Skeletal muscle satellite cell (primary cell): ENCODE measurements around the gene PSORS1C1.
A peak's percentile ranks its signal among the peaks of the same experiment; 100 is the strongest.

Experiments used
- H3K27me3 ChIP-seq: 2 replicates; pipeline ENCODE4 v1.7.0; 2013; ENCODE audit warnings: low read length; ENCODE audit not compliant: control insufficient read depth, insufficient read depth
- H3K36me3 ChIP-seq: 2 replicates; pipeline ENCODE4 v1.7.0; 2013; ENCODE audit warnings: mild to moderate bottlenecking, control low read depth, low read length; ENCODE audit not compliant: insufficient read depth
- H3K4me1 ChIP-seq: 2 replicates; pipeline ENCODE4 v1.7.0; 2013; ENCODE audit warnings: low read length; ENCODE audit not compliant: control insufficient read depth, insufficient read depth
- H3K4me2 ChIP-seq: 2 replicates; pipeline ENCODE4 v1.7.0; 2013; ENCODE audit warnings: mild to moderate bottlenecking, low read length
- H3K4me3 ChIP-seq: 2 replicates; pipeline ENCODE4 v1.7.0; 2013; ENCODE audit warnings: low read length
- H3K9ac ChIP-seq: 2 replicates; pipeline ENCODE4 v1.7.0; 2013; ENCODE audit warnings: mild to moderate bottlenecking, low read depth, low read length, moderate library complexity
- H3K9me3 ChIP-seq: replicated peaks from 2 replicates; pipeline ENCODE4 v1.7.0; 2013; ENCODE audit warnings: mild to moderate bottlenecking, control low read depth, low read length

The PSORS1C1 gene

GRCh38 chr6:31131595-31131994, 17.0 kb downstream of the PSORS1C1 start:
- no peaks in the 10 kb centered on the region for H3K9me3 ChIP-seq
- no peaks in the 10 kb centered on the region for H3K4me1 ChIP-seq
- H3K4me2 ChIP-seq = no peak overlapping the region
- H3K4me3 ChIP-seq = no peak overlapping the region
- H3K9ac ChIP-seq = no peak overlapping the region
- H3K36me3 ChIP-seq = no peaks in the 10 kb centered on the region
- peaks cover 4% of the 10 kb centered on the region for H3K27me3 ChIP-seq

- H3K4me3 ChIP-seq = no peak overlapping the region
- H3K4me1 ChIP-seq = peaks cover 3% of the 10 kb centered on the region
- no peaks in the 10 kb centered on the region for H3K9me3 ChIP-seq
- no peak overlapping the region for H3K9ac ChIP-seq
- peaks cover 4% of the 10 kb centered on the region for H3K27me3 ChIP-seq
- H3K36me3 ChIP-seq = no peaks in the 10 kb centered on the region
- H3K4me2 ChIP-seq = no peak overlapping the region
These were observed 18.2 kb downstream of the PSORS1C1 start for GRCh38 chr6:31132806-31133205.

DNA sequence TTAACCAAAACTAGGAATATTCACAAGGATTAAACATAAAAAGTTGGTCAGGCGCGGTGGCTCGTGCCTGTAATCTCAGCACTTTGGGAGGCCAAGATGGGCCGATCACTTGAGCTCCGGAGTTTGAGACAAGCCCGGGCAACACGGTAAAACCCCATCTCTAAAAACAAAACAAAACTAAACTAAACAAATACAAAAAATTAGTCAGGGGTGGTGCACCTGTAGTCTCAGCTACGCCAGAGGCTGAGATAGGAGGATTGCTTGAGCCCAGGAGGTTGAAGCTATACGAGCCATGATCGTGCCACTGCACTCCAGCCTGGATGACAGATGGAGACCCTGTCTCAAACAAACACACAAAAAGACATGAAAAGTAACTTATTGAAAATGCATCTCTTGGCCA, 21.1 kb downstream of the PSORS1C1 start:
- Histone ChIP-seq H3K4me2 (no peak overlapping the region), H3K27me3 (no peaks in the 10 kb centered on the region), H3K9ac (no peak overlapping the region)

GRCh38 chr6:31138982-31139381, 24.4 kb downstream of the PSORS1C1 start, which contains the start of gene PSORS1C2:
TSS of gene PSORS1C2 (minus strand) at chr6:31139066. CDS start at chr6:31139026, 40 bp downstream.
- Histone ChIP-seq H3K27me3 (no peaks in the 10 kb centered on the region), H3K4me2 (peak within 1 kb of the TSS; percentile 92), H3K4me3 (no peak within 1 kb of the TSS), H3K9ac (no peak within 1 kb of the TSS), H3K36me3 (peaks cover 13% of the 10 kb centered on the region), H3K4me1 (peaks cover 9% of the 10 kb centered on the region), H3K9me3 (no peaks in the 10 kb centered on the region)

More for the DNA sequence above, 21.1 kb downstream of the PSORS1C1 start:
- no peak overlapping the region for H3K4me3 ChIP-seq
- no peaks in the 10 kb centered on the region for H3K36me3 ChIP-seq
- H3K9me3 ChIP-seq = no peaks in the 10 kb centered on the region
- H3K4me1 ChIP-seq = peaks cover 3% of the 10 kb centered on the region

DNA sequence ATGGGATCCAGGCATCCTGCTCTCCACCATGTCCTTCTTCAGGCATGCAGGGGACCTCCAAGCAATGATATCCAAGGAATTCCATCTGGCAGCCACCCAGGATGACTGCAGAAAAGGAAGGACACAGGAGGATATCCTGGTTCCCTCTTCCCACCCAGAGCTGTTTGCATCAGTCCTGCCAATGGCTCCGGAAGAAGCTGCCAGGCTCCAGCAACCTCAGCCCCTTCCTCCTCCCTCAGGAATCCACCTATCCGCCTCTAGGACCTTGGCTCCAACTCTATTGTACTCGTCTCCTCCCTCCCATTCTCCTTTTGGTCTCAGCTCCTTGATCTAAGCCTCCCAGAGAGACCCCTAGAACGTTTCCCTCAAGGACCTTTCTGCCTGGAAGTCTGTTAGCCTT, 25.0 kb downstream of the PSORS1C1 start:
- no peak overlapping the region for H3K4me2 ChIP-seq
- H3K36me3 ChIP-seq = peaks cover 13% of the 10 kb centered on the region
- H3K27me3 ChIP-seq = no peaks in the 10 kb centered on the region
- H3K9ac ChIP-seq = no peak overlapping the region
- H3K4me1 ChIP-seq = peaks cover 9% of the 10 kb centered on the region
- H3K9me3 ChIP-seq = no peaks in the 10 kb centered on the region
- H3K4me3 ChIP-seq = no peak overlapping the region

DNA sequence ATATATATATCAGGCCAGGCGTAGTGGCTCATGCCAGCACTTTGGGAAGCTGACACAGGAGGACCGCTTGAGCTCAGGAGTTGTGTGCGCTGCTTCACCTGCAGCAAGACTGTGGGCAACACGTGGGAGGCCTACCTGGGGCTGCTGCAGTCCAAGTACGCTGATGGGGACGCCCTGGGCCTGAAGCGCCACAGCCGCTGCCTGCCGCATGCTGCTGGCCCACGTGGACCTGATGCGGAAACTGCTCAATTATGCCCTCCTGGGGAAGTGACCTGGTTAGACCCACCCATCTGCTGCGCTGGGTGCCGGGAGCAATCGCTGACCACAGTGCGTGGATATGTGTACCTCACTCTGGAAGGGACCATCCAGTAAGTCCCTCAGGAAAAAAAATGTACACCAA, 26.0 kb downstream of the PSORS1C1 start:
- Histone ChIP-seq H3K27me3 (no peaks in the 10 kb centered on the region), H3K9me3 (no peaks in the 10 kb centered on the region), H3K9ac (no peak overlapping the region), H3K4me1 (peaks cover 9% of the 10 kb centered on the region), H3K36me3 (peaks cover 13% of the 10 kb centered on the region), H3K4me3 (no peak overlapping the region), H3K4me2 (no peak overlapping the region)

DNA sequence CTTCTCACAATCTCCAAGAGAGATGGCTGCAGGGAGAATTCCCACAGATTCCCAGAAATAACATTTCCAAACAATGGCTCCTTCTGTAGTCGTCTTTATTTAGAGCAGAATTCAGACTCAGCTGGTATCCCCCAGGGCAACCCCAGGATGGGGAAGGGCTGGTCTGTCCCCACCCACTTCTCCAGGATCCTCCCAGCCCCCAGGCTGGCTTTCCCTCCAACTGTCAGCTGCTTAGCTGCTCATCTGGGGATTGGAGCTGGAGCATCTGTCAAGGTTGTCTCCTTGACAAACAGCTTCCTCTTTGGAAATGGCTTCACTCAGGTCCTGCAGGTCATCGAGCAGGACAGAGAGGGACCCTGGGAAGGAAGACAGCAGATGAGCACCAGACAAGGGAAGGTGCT, 27.8 kb downstream of the PSORS1C1 start:
- Histone ChIP-seq H3K4me3 (no peak overlapping the region), H3K36me3 (peaks cover 13% of the 10 kb centered on the region), H3K27me3 (no peaks in the 10 kb centered on the region), H3K4me2 (no peak overlapping the region), H3K4me1 (peaks cover 9% of the 10 kb centered on the region), H3K9me3 (no peaks in the 10 kb centered on the region), H3K9ac (no peak overlapping the region)

- Histone ChIP-seq H3K36me3 (peaks cover 13% of the 10 kb centered on the region), H3K4me2 (no peak overlapping the region), H3K27me3 (no peaks in the 10 kb centered on the region), H3K9ac (no peak overlapping the region), H3K9me3 (no peaks in the 10 kb centered on the region), H3K4me1 (peaks cover 6% of the 10 kb centered on the region), H3K4me3 (no peak overlapping the region)
These were observed 28.5 kb downstream of the PSORS1C1 start for GRCh38 chr6:31143148-31143547.

DNA sequence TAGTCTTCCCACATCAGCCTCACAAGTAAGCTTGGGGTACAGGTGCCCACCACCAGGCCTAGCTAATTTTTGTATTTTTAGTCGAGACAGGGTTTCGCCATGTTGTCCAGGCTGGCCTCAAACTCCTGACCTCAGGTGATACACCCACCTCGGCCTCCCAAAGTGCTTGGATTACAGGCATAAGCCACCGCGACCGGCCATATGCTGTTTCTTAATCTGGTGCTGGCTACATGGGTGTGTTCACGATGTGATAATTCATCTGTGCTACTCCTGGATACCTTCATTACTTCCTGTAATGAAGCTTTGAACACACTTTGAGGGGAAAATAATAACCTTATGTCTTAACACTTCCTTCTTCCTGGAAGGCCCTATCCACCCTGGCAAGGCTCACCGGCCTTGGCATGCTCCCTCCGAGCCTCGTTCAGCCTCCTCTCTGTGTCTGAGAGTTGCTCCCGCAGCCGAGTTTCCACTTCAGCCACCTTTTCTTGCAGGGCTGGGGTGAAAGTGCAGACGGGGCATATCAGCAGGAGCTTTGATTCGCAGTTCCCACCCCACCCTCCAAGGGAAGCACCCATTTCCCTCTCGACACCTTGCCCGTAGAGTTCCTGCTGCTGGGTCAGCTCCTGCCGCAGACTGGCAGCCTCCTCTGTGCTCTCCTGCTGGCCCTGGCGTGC, 29.8 kb downstream of the PSORS1C1 start:
- H3K36me3 ChIP-seq = peaks cover 15% of the 10 kb centered on the region
- no peaks in the 10 kb centered on the region for H3K27me3 ChIP-seq
- no peak overlapping the region for H3K9ac ChIP-seq
- H3K4me3 ChIP-seq = no peak overlapping the region
- H3K4me2 ChIP-seq = no peak overlapping the region
- H3K4me1 ChIP-seq = peaks cover 6% of the 10 kb centered on the region
- no peaks in the 10 kb centered on the region for H3K9me3 ChIP-seq

DNA sequence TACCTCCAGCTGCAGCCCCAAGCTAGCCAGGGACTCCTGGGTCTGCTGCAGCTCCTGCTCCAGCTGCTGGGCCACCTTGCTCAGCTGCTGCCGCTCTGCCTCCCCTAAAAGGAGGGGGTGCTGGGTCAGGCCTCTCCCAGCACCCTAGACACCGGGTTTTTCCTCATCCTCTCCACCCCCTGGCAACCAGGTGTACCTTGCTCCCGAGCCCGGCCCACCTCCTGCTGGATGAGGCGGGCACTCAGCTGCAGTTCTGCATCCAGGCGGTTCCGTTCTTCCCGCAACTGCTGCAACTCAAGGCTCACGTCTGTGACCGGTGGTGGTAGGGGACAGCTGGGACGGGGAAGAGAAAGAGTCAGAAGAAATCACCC, 30.4 kb downstream of the PSORS1C1 start:
- no peak overlapping the region for H3K4me3 ChIP-seq
- no peak overlapping the region for H3K9ac ChIP-seq
- H3K9me3 ChIP-seq = no peaks in the 10 kb centered on the region
- H3K4me1 ChIP-seq = peaks cover 6% of the 10 kb centered on the region
- peaks cover 15% of the 10 kb centered on the region for H3K36me3 ChIP-seq
- H3K4me2 ChIP-seq = no peak overlapping the region
- no peaks in the 10 kb centered on the region for H3K27me3 ChIP-seq

DNA sequence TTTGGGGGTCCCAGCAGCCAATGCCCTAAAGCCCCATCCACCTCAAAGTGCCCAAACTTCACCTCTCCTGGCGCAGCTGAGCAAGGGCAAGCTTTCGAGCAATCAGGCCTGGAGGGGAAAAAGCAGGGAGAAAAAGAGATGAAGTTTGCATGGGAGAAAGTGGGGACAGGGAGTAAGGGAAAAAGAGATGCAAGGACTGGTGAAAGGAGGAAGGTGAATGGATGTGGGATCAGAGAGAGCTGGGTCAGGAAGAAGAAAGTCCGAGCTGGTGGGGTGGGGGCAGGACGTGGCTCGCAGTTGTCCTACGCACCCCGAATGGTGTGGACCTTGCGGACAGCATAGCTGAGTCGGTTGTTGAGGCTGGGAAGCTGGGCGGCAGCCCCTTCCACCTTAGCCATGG, 30.8 kb downstream of the PSORS1C1 start:
- Histone ChIP-seq H3K9ac (no peak overlapping the region), H3K36me3 (peaks cover 15% of the 10 kb centered on the region), H3K4me2 (no peak overlapping the region), H3K9me3 (no peaks in the 10 kb centered on the region), H3K4me3 (no peak overlapping the region), H3K27me3 (no peaks in the 10 kb centered on the region), H3K4me1 (peaks cover 6% of the 10 kb centered on the region)

DNA sequence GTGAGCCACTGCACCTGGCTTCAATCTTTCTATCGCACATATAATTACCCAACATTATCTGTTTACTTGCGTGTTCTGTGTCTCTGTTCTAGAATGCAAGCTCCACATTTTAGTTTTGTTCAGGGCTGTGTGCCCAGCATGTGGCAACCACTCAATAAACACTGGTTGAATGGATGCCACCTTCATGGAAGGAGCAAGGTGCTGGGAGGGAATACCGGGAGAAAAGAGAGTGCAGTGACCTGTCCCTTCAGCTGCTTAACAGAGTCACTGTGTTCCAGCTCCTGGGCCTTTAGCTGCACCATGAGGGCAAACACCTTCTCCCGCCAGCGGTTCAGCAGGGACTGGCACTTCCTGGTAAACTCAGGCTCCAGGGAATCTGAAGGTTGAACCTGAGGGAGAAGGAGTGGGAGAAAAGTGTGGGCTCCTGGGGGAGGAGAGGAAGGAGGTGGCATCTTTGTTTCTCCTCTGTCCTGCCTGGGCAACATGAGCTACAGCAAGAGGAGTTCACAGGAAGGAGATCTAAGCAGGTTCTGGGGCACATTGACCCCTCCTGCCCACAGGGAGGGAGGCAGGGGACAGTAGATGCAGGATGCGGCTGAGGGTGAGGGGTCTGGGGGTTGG, 35.3 kb downstream of the PSORS1C1 start:
- Histone ChIP-seq H3K27me3 (no peaks in the 10 kb centered on the region), H3K4me1 (no peaks in the 10 kb centered on the region), H3K4me2 (no peak overlapping the region), H3K36me3 (peaks cover 3% of the 10 kb centered on the region), H3K4me3 (no peak overlapping the region), H3K9ac (no peak overlapping the region), H3K9me3 (no peaks in the 10 kb centered on the region)
